GM18858 (cell line): ENCODE measurements around the gene SLC9A9.

Experiments used
- ATAC-seq: cut with Tn5 transposase; IDR thresholded peaks from one replicate; pipeline ENCODE4 v1.9.1; 2021; ENCODE audit not compliant: unreplicated experiment

Gene SLC9A9

DNA sequence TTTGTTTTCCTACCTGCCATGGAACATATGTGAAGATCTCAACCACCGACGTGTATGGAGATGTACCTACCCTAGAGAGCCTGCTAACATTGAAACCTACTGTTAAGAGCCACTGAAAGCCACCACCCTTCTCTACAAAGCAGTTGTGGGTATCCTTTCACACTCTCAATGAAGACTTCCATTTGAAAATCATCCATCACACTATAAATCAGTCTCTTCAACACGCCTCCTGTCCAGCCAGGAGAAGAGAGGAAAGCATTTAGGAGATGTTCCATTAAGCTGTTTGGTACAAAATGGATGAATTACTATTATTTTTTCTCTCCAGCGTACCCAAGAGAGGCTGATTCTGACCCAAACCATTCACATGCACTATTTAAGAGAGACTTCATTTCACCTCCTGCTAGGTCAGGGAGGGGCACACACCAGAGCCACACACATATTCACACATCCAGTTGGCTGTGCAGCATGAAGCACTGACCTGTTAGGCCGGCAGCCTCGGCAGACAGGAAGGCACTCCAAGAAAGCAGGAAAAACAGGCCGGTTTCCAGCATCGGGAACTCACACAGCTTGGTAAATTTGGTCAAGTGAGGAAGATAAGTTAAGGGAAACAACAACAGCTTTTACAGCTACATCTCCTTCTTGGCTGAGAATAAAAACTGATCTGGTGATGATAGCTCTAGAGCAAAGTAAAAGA, 274.5 kb downstream of the SLC9A9 start:
- no peak for ATAC-seq

DNA sequence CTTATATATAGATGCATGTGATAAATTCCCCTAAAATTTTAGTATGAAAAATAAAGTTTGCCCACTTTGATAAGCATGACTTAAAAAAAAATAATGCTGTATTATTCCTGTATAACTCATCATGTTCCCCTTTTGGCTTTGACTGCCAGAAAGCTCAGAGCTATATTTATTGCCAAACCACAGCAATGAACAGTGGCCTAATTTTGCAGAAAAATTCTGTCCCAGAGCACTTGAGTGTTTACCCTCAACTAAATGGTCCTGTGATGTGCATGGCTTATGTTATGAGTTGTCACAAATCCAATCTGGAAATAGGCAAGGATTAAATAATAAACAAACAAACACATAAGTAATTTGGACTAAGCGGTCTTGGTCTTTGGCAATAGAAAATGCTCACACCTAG, 276.7 kb downstream of the SLC9A9 start:
- no peak for ATAC-seq

DNA sequence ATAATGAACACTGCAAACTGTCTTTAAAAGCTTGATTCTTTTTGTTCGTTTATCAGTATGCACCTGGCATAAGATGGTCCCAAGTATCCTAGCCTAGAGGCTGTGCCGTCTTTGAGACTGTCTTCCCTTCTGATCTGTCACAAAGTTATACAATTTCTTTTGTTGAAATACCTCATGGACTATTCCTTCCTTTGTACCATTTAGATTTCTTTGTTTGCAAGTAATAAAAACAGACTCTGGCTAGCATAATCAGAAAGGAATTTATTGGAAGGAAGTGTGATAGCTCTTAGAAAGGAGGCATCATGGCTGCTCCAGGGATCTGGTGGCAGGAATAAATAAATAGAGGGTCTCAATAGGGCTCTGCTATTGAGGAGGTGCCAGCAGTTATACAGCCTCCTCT, 280.4 kb downstream of the SLC9A9 start:
- ATAC-seq = no peak

DNA sequence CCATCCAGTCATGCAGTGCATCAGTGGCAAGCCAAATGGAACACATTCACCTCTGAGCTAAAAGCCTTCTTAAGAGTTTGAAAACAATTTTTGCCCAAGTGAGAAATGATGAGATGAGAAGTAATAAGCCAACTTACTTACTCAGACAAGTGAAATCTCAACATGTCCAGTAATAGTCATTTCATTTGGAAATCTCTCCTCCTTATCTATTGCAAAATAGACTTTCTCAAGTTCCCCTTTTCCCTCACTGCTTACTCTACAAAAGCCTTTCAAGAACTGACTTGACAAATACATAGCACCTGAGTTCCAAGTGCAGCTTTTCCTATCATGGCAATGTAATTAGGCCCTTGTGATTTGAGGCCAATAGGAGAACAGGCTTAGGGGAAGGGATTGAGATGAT, 282.3 kb downstream of the SLC9A9 start:
- no peak for ATAC-seq

DNA sequence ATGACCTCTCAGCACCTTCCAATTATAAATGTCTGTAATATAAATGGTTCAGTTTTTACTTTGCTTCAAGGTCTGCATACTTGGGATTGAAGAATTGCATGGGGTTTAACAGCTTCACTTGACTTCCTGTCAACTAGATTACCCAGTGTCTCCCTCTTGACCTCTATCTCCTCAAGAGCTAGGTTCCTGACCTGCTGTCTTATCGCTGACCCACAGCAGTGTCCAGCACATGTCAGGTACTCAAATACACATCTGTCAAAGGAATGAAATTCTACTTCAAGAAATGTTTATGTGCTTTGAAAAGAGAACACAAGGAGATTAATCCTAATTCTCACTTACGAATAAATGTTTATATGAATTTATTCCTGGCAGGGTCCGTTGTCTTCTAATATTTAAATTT, 284.5 kb downstream of the SLC9A9 start:
- ATAC-seq = no peak

DNA sequence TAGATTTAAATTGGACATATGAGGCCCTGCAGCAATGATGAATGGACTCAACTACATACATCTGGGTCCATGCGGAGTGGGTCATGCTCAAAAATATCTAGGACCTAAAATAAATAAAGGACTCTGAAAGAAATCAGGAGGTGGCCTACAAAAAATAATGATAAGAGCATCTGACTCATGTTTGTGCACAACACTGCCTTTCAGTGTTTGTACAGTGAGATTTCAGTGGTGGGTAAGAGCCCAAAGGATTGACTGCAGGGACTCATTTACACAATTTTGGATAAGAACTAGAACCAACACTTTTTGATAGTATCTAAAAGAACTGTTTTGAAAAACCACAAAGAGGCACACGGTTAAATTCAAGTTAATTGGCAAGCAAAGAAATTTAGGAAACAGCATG, 285.5 kb downstream of the SLC9A9 start:
- ATAC-seq = no peak

DNA sequence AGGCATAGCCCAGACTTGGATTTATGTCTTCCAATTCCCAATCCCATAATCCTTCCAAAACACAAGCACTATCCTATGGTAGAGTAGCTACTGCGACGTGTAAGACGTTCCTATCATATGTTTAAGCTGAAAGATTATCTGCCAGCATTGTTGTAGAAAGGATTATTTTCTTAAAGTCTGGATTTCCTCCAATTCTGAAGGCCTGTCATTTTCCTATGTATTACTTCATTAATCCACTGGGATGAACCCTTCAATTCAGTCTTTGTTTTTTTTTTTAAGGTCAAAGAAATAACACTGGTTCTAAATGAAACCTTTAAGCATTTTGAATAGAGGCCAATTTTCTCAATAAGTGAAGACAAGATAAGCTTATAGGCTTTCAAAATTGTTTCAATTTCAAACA, 289.0 kb downstream of the SLC9A9 start:
- no peak for ATAC-seq

DNA sequence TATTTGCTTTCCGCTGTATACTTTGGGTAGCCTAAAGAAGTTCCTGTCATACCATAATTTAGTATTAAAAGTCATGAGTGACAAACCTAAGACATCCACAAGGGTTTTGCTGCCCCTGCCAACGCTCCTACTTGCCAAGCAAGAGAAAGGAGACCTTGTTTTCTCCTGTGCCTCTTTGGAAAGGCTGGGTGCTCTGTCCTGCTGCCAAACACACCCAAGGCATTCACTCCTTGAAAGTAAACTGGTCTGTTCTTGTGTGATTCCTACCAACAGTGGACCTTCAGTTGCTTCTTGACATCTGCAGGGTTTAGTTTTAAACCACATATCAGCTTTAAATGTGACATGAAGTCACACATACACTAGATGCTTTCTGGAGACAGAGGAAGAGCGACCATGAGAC, 295.4 kb downstream of the SLC9A9 start:
- no peak for ATAC-seq

DNA sequence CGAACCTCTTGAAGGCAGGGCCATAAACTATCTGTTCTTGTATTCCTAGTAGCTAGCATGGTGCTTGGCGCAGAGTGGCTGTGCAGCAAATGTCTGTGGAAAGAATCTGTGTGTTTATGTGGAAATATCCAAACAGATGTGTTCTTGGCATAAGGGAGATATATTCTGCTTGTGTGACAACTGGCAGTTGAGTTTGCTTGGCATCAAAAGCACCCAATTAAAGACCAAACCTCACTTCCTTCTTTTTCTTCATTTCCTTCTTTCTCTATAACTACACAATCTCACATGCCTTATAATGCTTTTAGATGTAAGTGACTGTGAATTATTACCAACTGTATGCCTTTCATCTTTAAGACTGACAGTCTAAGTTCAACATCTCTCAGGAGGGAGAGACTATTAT, 296.5 kb downstream of the SLC9A9 start:
- no peak for ATAC-seq

DNA sequence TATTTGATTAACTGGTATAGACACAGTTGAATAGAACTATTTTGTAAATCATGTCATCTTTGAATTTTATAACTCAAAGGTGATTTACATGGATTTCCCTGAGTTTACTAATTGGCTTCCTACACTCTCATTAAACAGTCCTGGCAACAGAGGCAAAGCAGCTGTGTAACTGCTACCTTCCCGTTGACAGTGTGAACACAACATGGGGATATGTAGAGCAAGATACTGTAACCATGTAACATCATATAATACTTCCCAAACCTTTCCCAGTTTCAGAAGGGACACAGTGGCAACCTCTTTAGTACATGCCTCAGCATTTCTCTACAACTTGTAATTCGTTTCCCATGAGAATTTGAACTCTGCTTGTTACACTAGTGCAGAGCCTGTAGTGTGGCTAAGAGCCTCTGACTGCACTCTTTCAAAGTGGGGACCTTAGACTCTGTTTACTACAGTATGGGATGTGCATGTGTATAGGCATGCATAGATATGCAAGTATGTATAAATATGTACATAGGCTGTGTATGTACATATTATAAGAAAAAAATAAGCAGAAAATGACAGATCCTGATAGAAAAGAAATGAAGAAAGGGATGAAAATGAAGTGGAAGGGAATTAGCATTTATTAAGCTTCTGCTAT, 299.3 kb downstream of the SLC9A9 start:
- no peak for ATAC-seq

DNA sequence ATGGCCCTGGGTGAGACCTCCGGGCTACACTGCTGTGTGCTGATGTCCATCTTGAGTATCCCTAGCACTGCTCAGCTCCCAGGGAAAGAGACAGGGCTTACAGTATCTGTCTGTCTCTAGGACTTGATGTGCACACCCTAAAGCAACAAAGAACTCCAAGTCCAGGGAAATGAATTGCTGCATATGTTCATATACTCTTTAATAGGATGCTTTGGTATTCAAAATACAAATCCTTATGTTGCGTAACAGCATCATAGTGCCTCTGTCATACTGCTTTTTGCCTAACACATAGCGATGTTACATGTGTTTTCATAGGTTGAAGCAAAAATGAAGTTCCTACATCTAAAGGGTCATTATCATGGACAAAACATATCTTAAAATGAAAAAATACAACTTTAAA, 299.9 kb downstream of the SLC9A9 start:
- ATAC-seq = no peak

DNA sequence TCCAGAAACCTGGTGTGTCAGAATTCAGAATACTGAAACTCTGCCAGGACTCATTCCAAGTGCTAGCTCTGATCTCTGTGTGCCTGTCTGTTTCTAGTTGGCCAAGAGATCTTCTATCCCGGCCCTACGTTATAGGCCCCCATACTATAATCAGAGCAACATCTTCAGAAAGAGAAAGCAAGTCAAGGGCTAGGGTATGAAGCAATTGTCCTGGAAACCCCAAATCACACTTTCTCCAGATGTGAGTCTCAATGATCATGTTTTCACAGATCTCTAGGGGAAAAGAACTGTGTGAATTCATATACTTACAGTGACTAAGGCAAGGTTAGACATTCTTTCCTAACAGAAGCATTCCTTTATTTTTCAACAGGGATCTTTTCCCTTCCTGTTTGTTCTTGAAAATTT, 309.7 kb downstream of the SLC9A9 start:
- ATAC-seq = no peak

DNA sequence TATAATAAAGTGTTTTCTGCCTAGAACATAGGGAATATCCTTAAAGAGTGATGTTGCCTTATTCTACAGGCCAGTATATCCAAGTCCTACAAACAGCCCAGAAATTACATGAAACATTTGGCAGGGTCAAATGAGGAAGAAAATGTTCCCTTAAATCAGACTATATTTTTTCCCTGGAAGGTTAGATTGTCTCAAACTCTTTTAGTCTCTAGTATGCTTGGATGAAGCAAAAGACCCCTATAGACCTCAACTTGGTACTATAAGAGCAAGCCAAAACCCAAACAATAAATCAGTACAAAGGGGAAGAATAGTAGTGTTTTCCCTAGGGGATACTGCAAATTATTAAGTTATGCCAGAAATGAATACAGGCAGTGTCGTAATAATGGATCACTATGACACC, 310.2 kb downstream of the SLC9A9 start:
- ATAC-seq = no peak

DNA sequence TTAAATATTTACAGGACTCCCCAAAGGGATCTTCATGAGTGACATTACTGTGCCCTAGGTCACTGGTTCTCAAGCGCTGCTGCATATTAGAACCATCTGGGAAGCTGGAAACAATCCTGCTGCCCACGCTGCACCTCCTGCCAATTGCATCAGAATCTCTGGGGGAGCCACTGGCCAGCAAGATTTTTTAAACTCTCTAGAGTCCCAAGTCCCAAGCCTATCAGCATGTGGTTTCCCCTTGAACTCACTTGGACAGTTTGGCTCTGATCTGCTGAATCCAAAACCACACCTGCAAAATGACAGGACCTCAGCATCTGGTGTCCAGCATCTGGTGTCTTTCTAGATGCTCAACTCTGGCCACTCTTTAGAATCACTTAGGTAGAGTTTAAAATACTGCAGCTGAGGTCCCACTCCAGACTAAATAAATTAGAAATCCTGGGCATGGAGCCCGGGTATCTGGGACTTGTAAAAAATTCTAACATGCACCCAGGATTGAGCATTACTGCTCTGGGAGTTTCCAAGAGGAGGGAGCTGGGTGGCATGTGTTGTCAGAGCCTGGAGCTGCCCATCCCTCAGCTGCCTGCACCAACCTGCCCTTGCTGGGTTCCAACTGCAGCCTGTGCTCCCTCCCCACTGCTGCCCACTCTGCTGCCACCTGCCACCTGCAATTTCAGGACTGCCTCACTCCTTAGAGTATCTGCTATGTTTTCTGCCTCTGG, 311.3 kb downstream of the SLC9A9 start:
- ATAC-seq = no peak

DNA sequence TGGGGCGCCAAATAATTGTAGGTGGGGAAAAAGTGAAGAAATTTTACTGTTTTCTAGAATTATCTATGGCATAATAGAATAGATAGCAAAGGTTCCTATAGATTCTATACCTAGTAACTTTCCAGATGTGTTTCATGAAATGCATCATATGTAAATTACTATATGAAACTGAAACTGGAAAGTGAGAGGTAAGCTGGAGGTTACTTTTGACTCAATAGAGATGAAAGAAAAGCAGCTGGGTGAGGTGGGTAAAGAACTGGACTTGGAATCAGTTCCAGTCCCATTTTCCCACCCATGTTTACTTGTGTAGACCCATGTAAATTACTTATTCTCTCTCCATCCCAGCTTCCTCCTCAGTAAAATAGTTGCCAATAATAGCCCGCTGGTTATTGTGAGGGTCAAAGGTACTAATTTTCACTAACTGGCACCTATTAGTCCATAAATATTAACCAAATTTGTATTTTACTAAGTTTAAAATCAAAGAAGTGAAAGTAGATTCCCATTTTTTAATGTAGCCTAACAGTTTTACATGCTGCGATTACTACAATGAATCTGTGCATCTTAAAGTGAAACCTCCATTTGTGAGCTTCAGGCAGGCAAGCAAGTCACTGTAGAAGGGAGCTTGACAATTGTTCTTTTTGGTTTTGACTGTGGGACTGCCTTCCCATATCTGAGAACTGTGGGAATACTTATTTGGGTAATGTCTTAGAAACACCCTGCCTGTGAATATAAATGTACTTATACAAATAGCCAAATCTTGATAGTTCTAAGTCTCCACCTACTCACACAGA, 312.1 kb downstream of the SLC9A9 start:
- ATAC-seq = peak; percentile 95

DNA sequence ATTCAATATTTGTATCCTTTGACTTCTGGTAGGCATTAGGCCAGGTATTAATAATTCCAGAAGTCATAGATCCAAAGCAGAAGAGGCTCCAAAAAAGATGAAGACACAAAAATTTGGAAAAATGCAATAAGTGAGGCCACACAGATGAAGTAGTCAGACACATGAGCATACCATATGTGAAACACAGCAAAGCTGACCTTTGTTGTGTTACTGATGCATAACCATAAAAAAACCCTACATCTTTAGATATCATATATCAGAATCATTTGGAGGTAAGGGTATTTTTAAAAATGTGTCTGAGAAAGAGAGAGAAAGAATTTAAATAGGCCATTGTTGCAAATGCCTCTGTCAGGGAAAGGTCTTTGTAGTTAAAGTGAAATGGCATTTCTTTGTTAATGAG, 314.9 kb downstream of the SLC9A9 start:
- no peak for ATAC-seq

DNA sequence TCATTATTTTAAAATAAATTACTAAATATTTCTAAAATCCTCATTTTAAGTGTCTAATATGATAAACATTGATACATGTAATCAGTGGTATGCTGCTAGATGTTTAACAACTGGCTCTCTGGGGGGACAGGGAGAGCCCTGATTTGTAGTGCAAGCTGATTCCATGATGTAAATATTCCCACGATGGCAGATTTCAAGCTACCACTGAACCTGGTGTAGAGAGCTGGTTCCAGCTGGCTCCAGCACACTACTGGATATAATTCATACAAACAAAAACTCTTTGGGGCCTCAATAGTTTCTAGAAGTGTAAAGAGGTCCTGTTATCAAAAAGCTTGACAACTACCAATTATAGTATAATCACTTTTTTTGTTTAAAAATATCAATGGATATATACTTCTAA, 316.2 kb downstream of the SLC9A9 start:
- no peak for ATAC-seq

DNA sequence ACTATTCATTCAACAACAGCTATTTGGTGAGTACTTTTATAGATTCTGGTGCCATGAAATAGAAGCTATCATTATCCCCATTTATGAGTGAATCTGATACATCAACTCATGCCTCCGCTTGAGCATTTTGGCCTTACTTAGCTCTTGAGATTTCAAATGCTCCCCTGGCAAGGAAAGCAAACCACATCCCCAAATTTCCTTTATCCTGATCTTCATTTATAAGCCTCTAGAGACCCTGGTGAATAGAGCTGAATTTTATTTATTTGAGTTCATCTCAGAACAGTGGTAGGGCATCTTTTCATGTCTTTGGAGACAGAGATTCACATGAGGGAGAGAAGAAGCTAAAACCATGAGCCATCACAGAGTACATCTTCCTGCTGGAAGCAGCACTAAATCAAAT, 317.2 kb downstream of the SLC9A9 start:
- no peak for ATAC-seq

DNA sequence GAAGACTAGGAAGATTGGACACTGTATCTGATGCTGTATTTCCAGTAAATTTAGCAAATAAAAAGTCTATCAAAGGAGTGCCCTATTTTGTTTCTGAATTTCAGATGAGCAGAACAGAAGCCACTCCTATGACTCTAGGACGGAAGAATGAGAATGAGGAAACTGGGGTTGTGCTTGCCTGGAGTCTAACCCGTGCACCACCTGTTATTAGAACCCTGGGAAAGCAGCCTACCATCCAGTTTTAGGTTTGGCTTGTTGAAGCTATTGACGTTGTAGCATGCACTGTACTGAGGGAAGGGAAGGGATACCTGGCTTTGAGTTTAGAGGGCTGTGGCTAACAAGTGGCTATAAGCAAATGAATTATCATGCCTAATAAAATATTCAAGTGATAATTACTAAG, 318.5 kb downstream of the SLC9A9 start:
- ATAC-seq = no peak

DNA sequence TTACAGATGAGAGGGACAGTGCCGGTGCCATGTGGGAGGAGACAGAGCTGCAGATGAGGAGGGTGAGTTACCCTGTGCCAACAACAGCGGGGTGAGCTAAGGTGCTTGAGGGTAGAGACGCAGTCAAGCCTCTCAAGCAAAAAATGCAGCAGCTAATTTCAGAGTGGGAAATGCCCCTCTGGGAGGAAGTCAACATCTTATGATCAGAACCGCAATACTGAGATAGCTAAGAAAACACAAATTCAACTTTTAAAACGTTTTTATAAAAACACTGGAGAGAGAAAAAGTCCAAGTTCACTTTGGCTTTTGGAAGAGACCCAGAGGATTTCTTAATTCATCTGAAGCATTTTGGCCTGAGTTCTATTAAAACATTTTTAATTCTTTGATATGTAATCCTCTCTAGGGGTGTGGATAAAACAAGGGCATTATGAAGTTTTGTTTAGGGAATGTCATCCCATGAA, 319.2 kb downstream of the SLC9A9 start:
- ATAC-seq = peak; percentile 89

DNA sequence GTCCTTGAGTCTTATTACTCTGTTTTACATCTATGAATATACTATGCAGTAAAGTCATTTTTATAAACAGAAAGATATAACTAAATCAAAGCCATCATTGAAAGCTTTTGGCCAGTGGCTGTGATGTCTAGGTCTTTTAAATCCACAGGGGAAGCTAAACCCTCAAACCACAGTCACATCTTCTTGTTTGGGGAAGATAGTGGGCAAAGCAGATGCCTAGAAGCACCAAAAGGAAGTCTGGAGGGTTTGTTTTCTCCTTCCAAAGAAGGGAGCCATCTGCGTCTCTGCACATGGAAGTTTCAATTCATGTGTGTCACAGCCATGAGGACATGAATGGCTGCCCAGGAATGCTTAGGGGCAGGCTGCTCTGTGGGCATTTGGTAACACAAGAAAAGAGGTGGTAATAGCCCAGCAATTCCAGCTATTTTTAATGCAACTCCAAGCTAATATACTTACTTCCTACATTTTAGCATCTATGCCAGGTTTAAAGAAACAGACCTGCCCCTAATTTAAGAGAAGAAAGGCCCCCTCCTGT, 322.2 kb downstream of the SLC9A9 start:
- no peak for ATAC-seq
